Trophoblast cell (in vitro differentiated cells and primary cell): ENCODE measurements around the gene BEND2.

ENCODE experiments used
- DNase-seq, 2 donors: peaks; one replicate each; pipeline ENCODE4 v3.0.0-alpha.2; 2016
- H2AFZ ChIP-seq: 2 replicates; pipeline ENCODE4 v1.6.1; 2013; ENCODE audit warnings: low read length, moderate library complexity, mild to moderate bottlenecking; ENCODE audit not compliant: insufficient read depth, poor library complexity
- H2AK5ac ChIP-seq: 2 replicates; pipeline ENCODE4 v1.6.1; 2013; ENCODE audit warnings: mild to moderate bottlenecking, low read length
- H2BK120ac ChIP-seq: 2 replicates; pipeline ENCODE4 v1.6.1; 2013; ENCODE audit warnings: low read length, mild to moderate bottlenecking, moderate library complexity; ENCODE audit not compliant: insufficient read depth, poor library complexity
- H2BK12ac ChIP-seq: 2 replicates; pipeline ENCODE4 v1.6.1; 2013; ENCODE audit warnings: mild to moderate bottlenecking, low read length, moderate library complexity
- H2BK5ac ChIP-seq: 2 replicates; pipeline ENCODE4 v1.6.1; 2013; ENCODE audit warnings: low read length, low read depth, moderate library complexity, mild to moderate bottlenecking; ENCODE audit not compliant: poor library complexity
- H3K14ac ChIP-seq: 2 replicates; pipeline ENCODE4 v1.6.1; 2013; ENCODE audit warnings: mild to moderate bottlenecking, low read length
- H3K18ac ChIP-seq: 2 replicates; pipeline ENCODE4 v1.6.1; 2013; ENCODE audit warnings: mild to moderate bottlenecking, low read length
- H3K23ac ChIP-seq: 2 replicates; pipeline ENCODE4 v1.6.1; 2013; ENCODE audit warnings: low read length
- H3K27ac ChIP-seq: 2 replicates; pipeline ENCODE4 v1.5.1; 2013; ENCODE audit warnings: low read depth, mild to moderate bottlenecking, inconsistent platforms, low read length, moderate library complexity
- H3K27me3 ChIP-seq: 2 replicates; pipeline ENCODE4 v1.6.1; 2013; ENCODE audit warnings: inconsistent platforms, mild to moderate bottlenecking, low read length, moderate library complexity; ENCODE audit not compliant: insufficient read depth
- H3K36me3 ChIP-seq, 2 experiments: 1 replicate in 1 of 2; 2 replicates in 1 of 2; pipeline ENCODE4 v1.6.1; 2013; ENCODE audit warnings: low read length in 2 of 2, mild to moderate bottlenecking in 2 of 2, moderate library complexity in 1 of 2; ENCODE audit not compliant: insufficient read depth in 2 of 2, control insufficient read depth in 1 of 2
- H3K4ac ChIP-seq: 2 replicates; pipeline ENCODE4 v1.6.1; 2013; ENCODE audit warnings: low read depth, mild to moderate bottlenecking, low read length, moderate library complexity
- H3K4me1 ChIP-seq, 2 experiments: 1 replicate in 1 of 2; 2 replicates in 1 of 2; pipeline ENCODE4 v1.6.1; 2013; ENCODE audit warnings: low read length in 2 of 2, mild to moderate bottlenecking in 2 of 2, moderate library complexity in 1 of 2; ENCODE audit not compliant: insufficient read depth in 2 of 2, control insufficient read depth in 1 of 2
- H3K4me2 ChIP-seq: 2 replicates; pipeline ENCODE4 v1.6.1; 2013; ENCODE audit warnings: inconsistent platforms, mild to moderate bottlenecking, low read length, moderate library complexity
- H3K4me3 ChIP-seq: 2 replicates; pipeline ENCODE4 v1.5.1; 2013; ENCODE audit warnings: mild to moderate bottlenecking, low read depth, low read length, inconsistent platforms
- H3K79me1 ChIP-seq: one replicate; pipeline ENCODE4 v1.6.1; 2013; ENCODE audit warnings: low read length
- H3K79me2 ChIP-seq: 2 replicates; pipeline ENCODE4 v1.6.1; 2013; ENCODE audit warnings: low read length, mild to moderate bottlenecking; ENCODE audit not compliant: control insufficient read depth, insufficient read depth, poor library complexity
- H3K9ac ChIP-seq: 2 replicates; pipeline ENCODE4 v1.6.1; 2013; ENCODE audit warnings: mild to moderate bottlenecking, low read length
- H3K9me3 ChIP-seq: 2 replicates; pipeline ENCODE4 v1.6.1; 2013; ENCODE audit warnings: low read depth, mild to moderate bottlenecking, control low read depth, inconsistent platforms, low read length; ENCODE audit not compliant: insufficient read depth
- H4K12ac ChIP-seq: 2 replicates; pipeline ENCODE4 v1.6.1; 2013; ENCODE audit warnings: low read depth, mild to moderate bottlenecking, low read length, moderate library complexity
- H4K8ac ChIP-seq: 2 replicates; pipeline ENCODE4 v1.6.1; 2013; ENCODE audit warnings: low read depth, mild to moderate bottlenecking, low read length, moderate library complexity
- H4K91ac ChIP-seq: one replicate; pipeline ENCODE4 v1.6.1; 2013; ENCODE audit warnings: low read depth, mild to moderate bottlenecking, low read length, moderate library complexity
- WGBS: extraction: QIAGEN DNeasy Blood & Tissue Kit; methylation state at CpG from one replicate; pipeline ENCODE4 v1.1.7; 2013; ENCODE audit warnings: missing lambda C conversion rate; ENCODE audit not compliant: insufficient read length, insufficient coverage; ENCODE audit errors: extremely low coverage; 5-methylcytosine and 5-hydroxymethylcytosine counted together

The BEND2 gene

GRCh38 chrX:18133605-18134004 is 87.1 kb downstream of the BEND2 start:
- DNase-seq, result no peak
- H3K14ac ChIP-seq, result no peak overlapping the region
- no peaks in the 10 kb centered on the region for H3K36me3 ChIP-seq
- no peak overlapping the region for H2BK120ac ChIP-seq
- no peak overlapping the region for H3K4me3 ChIP-seq
- H3K79me1 ChIP-seq, result no peaks in the 10 kb centered on the region
- H2AFZ ChIP-seq, result no peak overlapping the region
- no peak overlapping the region for H2BK12ac ChIP-seq
- H2BK5ac ChIP-seq, result no peak overlapping the region
- no peak overlapping the region for H3K4ac ChIP-seq
- no peak overlapping the region for H3K9ac ChIP-seq
- H3K4me2 ChIP-seq, result no peak overlapping the region
- no peak overlapping the region for H3K18ac ChIP-seq
- H3K27ac ChIP-seq, result no peak overlapping the region
- H3K27me3 ChIP-seq, result no peaks in the 10 kb centered on the region
- no peak overlapping the region for H3K23ac ChIP-seq
- no peak overlapping the region for H4K12ac ChIP-seq
- H3K9me3 ChIP-seq, result no peaks in the 10 kb centered on the region
- no peak overlapping the region for H2AK5ac ChIP-seq
- no CpG with 5 or more reads among the region's 6 CpGs for WGBS
- no peaks in the 10 kb centered on the region for H3K4me1 ChIP-seq
- H3K79me2 ChIP-seq, result no peaks in the 10 kb centered on the region
- no peak overlapping the region for H4K8ac ChIP-seq
- no peak overlapping the region for H4K91ac ChIP-seq

GRCh38 chrX:18129690-18130089 is 91.0 kb downstream of the BEND2 start:
- H3K9me3 ChIP-seq, result no peaks in the 10 kb centered on the region
- no peak overlapping the region for H3K14ac ChIP-seq
- H3K36me3 ChIP-seq, result no peaks in the 10 kb centered on the region
- H3K4ac ChIP-seq, result no peak overlapping the region
- H3K79me2 ChIP-seq, result no peaks in the 10 kb centered on the region
- no peak overlapping the region for H4K91ac ChIP-seq
- H4K12ac ChIP-seq, result no peak overlapping the region
- no peaks in the 10 kb centered on the region for H3K79me1 ChIP-seq
- H3K4me1 ChIP-seq, result no peaks in the 10 kb centered on the region
- no peak overlapping the region for H3K9ac ChIP-seq
- H2BK12ac ChIP-seq, result no peak overlapping the region
- H4K8ac ChIP-seq, result no peak overlapping the region
- no CpG with 5 or more reads among the region's 8 CpGs for WGBS
- H3K18ac ChIP-seq, result no peak overlapping the region
- H3K23ac ChIP-seq, result no peak overlapping the region
- no peak overlapping the region for H2BK5ac ChIP-seq
- no peak overlapping the region for H3K4me3 ChIP-seq
- H2BK120ac ChIP-seq, result no peak overlapping the region
- no peak overlapping the region for H2AFZ ChIP-seq
- H3K4me2 ChIP-seq, result no peak overlapping the region
- no peak overlapping the region for H3K27ac ChIP-seq
- no peak overlapping the region for H2AK5ac ChIP-seq
- DNase-seq, result no peak
- no peaks in the 10 kb centered on the region for H3K27me3 ChIP-seq

- Histone ChIP-seq H3K27ac (no peak overlapping the region), H4K91ac (no peak overlapping the region), H3K4me3 (no peak overlapping the region), H4K8ac (no peak overlapping the region), H3K9ac (no peak overlapping the region), H3K79me1 (no peaks in the 10 kb centered on the region), H3K36me3 (no peaks in the 10 kb centered on the region), H3K4ac (no peak overlapping the region), H3K4me2 (no peak overlapping the region), H3K79me2 (no peaks in the 10 kb centered on the region), H2AK5ac (no peak overlapping the region), H2BK5ac (no peak overlapping the region), H3K4me1 (no peaks in the 10 kb centered on the region), H3K18ac (no peak overlapping the region), H2AFZ (no peak overlapping the region), H2BK120ac (no peak overlapping the region), H3K9me3 (no peaks in the 10 kb centered on the region), H4K12ac (no peak overlapping the region), H3K27me3 (no peaks in the 10 kb centered on the region), H2BK12ac (no peak overlapping the region), H3K14ac (no peak overlapping the region), H3K23ac (no peak overlapping the region)
- DNase-seq, result no peak
These were observed 93.7 kb downstream of the BEND2 start for GRCh38 chrX:18126971-18127370.

GRCh38 chrX:18119856-18120255 is 100.8 kb downstream of the BEND2 start:
- H3K27me3 ChIP-seq, result no peaks in the 10 kb centered on the region
- no peak overlapping the region for H3K27ac ChIP-seq
- no peaks in the 10 kb centered on the region for H3K79me2 ChIP-seq
- no peaks in the 10 kb centered on the region for H3K9me3 ChIP-seq
- H3K9ac ChIP-seq, result no peak overlapping the region
- DNase-seq, result no peak
- no CpG with 5 or more reads among the region's 2 CpGs for WGBS
- H3K18ac ChIP-seq, result no peak overlapping the region
- no peak overlapping the region for H4K91ac ChIP-seq
- H3K23ac ChIP-seq, result no peak overlapping the region
- H4K12ac ChIP-seq, result no peak overlapping the region
- no peak overlapping the region for H2BK12ac ChIP-seq
- H3K4ac ChIP-seq, result no peak overlapping the region
- H2AFZ ChIP-seq, result no peak overlapping the region
- no peak overlapping the region for H2BK120ac ChIP-seq
- H3K79me1 ChIP-seq, result no peaks in the 10 kb centered on the region
- no peak overlapping the region for H3K14ac ChIP-seq
- H3K4me3 ChIP-seq, result no peak overlapping the region
- no peak overlapping the region for H3K4me2 ChIP-seq
- H3K4me1 ChIP-seq, result no peaks in the 10 kb centered on the region
- no peaks in the 10 kb centered on the region for H3K36me3 ChIP-seq
- no peak overlapping the region for H2BK5ac ChIP-seq
- no peak overlapping the region for H2AK5ac ChIP-seq
- H4K8ac ChIP-seq, result no peak overlapping the region
